Measurements from ENCODE around the gene RDM1. TPM values are rescaled to one million over a fixed set of nuclear protein-coding genes. Genes with fewer than 3 reads are reported as not detected.

RDM1 gene
- polyA plus RNA-seq, 2 of the 4 experiments (the other 2 are of a cell fraction) = 4.3 to 4.6 TPM

GRCh38 chr17:35875800-35876139 is 54.8 kb downstream of the RDM1 start (continued):
- TF ChIP-seq REST (IDR thresholded peaks at IDR 0.05) (no peak), HOXB13 (CRISPR knock-in tag; IDR thresholded peaks at IDR 0.05; ENCODE audit: low read depth) (no peak), CBX2 (IDR thresholded peaks at IDR 0.05; ENCODE audit: borderline replicate concordance, low read depth) (no peak), RAD21 (conservative IDR thresholded peaks at IDR 0.05 in 1 of 2, IDR thresholded peaks at IDR 0.05 in 1 of 2) (no peak), MYC (IDR thresholded peaks at IDR 0.05; ENCODE audit: borderline replicate concordance, low read length) (no peak), NR3C1 (IDR thresholded peaks at IDR 0.05) (no peak), HOXA7 (CRISPR knock-in tag; IDR thresholded peaks at IDR 0.05) (no peak), PHF8 (IDR thresholded peaks at IDR 0.05; ENCODE audit: borderline replicate concordance, low read depth) (no peak), SREBF2 (IDR thresholded peaks at IDR 0.05) (no peak), ZC3H11A (IDR thresholded peaks at IDR 0.05) (no peak), CTCF (IDR thresholded peaks at IDR 0.05) (no peak)

- WGBS (ENCODE audit: missing lambda C conversion rate) = 58% methylated on average over 5 of the region's 5 CpGs
Observed at GRCh38 chr17:35875072-35875799, 55.3 kb downstream of the RDM1 start.

More at GRCh38 chr17:35875072-35875799, 55.3 kb downstream of the RDM1 start:
- Histone ChIP-seq H3K27ac (no peak overlapping the region), H3K4me3 (no peak overlapping the region), H3K4me2 (no peak overlapping the region), H3K9me3 (no peaks in the 10 kb centered on the region), H3K4me1 (no peaks in the 10 kb centered on the region)
- ChIA-PET POLR2A (no interaction called here), CTCF (interaction anchor here (0.6 to 1.3 kb wide), 3 partner anchors 29 to 111 kb away, joined by 3 to 4 read pairs (median 3); no protein-coding TSS in a partner anchor)
- FAIRE-seq = no peak
- no peak for ATAC-seq
- DNase-seq (ENCODE audit: low read depth in 1 of 2, low spot score in 1 of 2) = no peak
- TF ChIP-seq RNF2 (IDR thresholded peaks at IDR 0.05; ENCODE audit: borderline replicate concordance, low read depth) = no peak
- TF ChIP-seq PHF8 (IDR thresholded peaks at IDR 0.05; ENCODE audit: borderline replicate concordance, low read depth) = no peak
- TF ChIP-seq E2F6 (IDR thresholded peaks at IDR 0.05; ENCODE audit: borderline replicate concordance, low read depth) = no peak
- no peak for TF ChIP-seq MAX (IDR thresholded peaks at IDR 0.05)
- no peak for TF ChIP-seq ZFP36 (IDR thresholded peaks at IDR 0.05; ENCODE audit: borderline replicate concordance, partially characterized antibody)
- TF ChIP-seq RCOR1 (IDR thresholded peaks at IDR 0.05; ENCODE audit: low read depth, low read length) = no peak
- no peak for TF ChIP-seq NPAS2 (CRISPR knock-in tag; IDR thresholded peaks at IDR 0.05; ENCODE audit: borderline replicate concordance)
- TF ChIP-seq FOSB (CRISPR knock-in tag; IDR thresholded peaks at IDR 0.05) = no peak
- no peak for TF ChIP-seq GATA3 (IDR thresholded peaks at IDR 0.05; ENCODE audit: borderline replicate concordance)
- no peak for TF ChIP-seq ZSCAN20 (CRISPR knock-in tag; IDR thresholded peaks at IDR 0.05)
- no peak for TF ChIP-seq JUN (IDR thresholded peaks at IDR 0.05)
- TF ChIP-seq JUNB (IDR thresholded peaks at IDR 0.05) = no peak

All from A549 (cell line).